MCF 10A (cell line): ENCODE data around the gene FADS1. TPM values are rescaled to one million over a fixed set of nuclear protein-coding genes. Genes with fewer than 3 reads are reported as not detected.

Experiments used
- BruUV-seq: library from RNA; stranded (reverse); fragments of 400-500 nt; replicated peaks from 2 replicates; lab custom pipeline; 2021; lab: Mats Ljungman, UMichigan
- CTCF ChIA-PET: fragments of 300-600 bp; sonication (Branson Sonifier 250); formaldehyde crosslinking; extraction: SDS; loops from one replicate; lab custom pipeline; 2021; ENCODE audit warnings: antibody characterized with exemption, inconsistent platforms; lab: Yijun Ruan, JAX
- POLR2A ChIA-PET: fragments of 300-600, 350-650 bp; sonication (Branson Sonifier 250); formaldehyde crosslinking; extraction: SDS; loops from one replicate; lab custom pipeline; 2020; ENCODE audit warnings: antibody characterized with exemption, inconsistent platforms; lab: Yijun Ruan, JAX
- DNase-seq: peaks from one replicate; pipeline ENCODE4 v3.0.0-alpha.2; 2018; ENCODE audit not compliant: unreplicated experiment
- H3K27ac Mint-ChIP-seq: one replicate; pipeline ENCODE4 v1.8.0; 2022; ENCODE audit warnings: mild to moderate bottlenecking, low read depth, mixed read lengths; ENCODE audit not compliant: unreplicated experiment
- H3K27me3 Mint-ChIP-seq: one replicate; pipeline ENCODE4 v1.8.0; 2022; ENCODE audit warnings: mixed read lengths; ENCODE audit not compliant: insufficient read depth, unreplicated experiment
- H3K36me3 Mint-ChIP-seq: one replicate; pipeline ENCODE4 v1.8.0; 2022; ENCODE audit warnings: mild to moderate bottlenecking, moderate library complexity, mixed read lengths; ENCODE audit not compliant: insufficient read depth, unreplicated experiment
- H3K4me1 Mint-ChIP-seq: one replicate; pipeline ENCODE4 v1.8.0; 2022; ENCODE audit warnings: mixed read lengths; ENCODE audit not compliant: insufficient read depth, unreplicated experiment
- H3K4me3 Mint-ChIP-seq: one replicate; pipeline ENCODE4 v1.8.0; 2022; ENCODE audit warnings: mild to moderate bottlenecking, moderate library complexity, mixed read lengths; ENCODE audit not compliant: unreplicated experiment
- H3K9me3 Mint-ChIP-seq: one replicate; pipeline ENCODE4 v1.8.0; 2022; ENCODE audit warnings: mixed read lengths; ENCODE audit not compliant: unreplicated experiment
- CTCF ChIP-seq: fragments of 200-600 bp; IDR thresholded peaks from one replicate; pipeline ENCODE4 v1.8.0; 2022; ENCODE audit warnings: antibody characterized with exemption, mild to moderate bottlenecking; ENCODE audit not compliant: unreplicated experiment
- intact Hi-C: fragments of 100-400 bp; cut with micrococcal nuclease; formaldehyde crosslinking; loops from 2 replicates; pipeline ENCODE4 v1.14.1; 2022
- total RNA-seq: library from RNA; stranded (reverse); gene quantifications from 2 replicates; pipeline ENCODE4 v1.2.3, GENCODE V29; 2022

FADS1 gene
- total RNA-seq, 1 experiment from 2014 or later = 27.5 TPM

- no peaks in the 10 kb centered on the region for H3K27me3 Mint-ChIP-seq
- ChIA-PET POLR2A (no interaction called here), CTCF (interaction anchor here (1.5 kb wide), 1 partner anchor 11 kb away, joined by 7 read pairs; no protein-coding TSS in a partner anchor)
- peaks cover 20% of the 10 kb centered on the region for H3K36me3 Mint-ChIP-seq
- intact Hi-C loops = no loop called here
- H3K27ac Mint-ChIP-seq = no peak overlapping the region
- BruUV-seq = no TSS peak
- no peak for TF ChIP-seq CTCF
- peaks cover 5% of the 10 kb centered on the region for H3K4me1 Mint-ChIP-seq
- DNase-seq = no peak
- H3K4me3 Mint-ChIP-seq = no peak overlapping the region
- no peaks in the 10 kb centered on the region for H3K9me3 Mint-ChIP-seq
Observed at GRCh38 chr11:61785837-61786402, 30.9 kb downstream of the FADS1 start.

GRCh38 chr11:61784506-61784805 is 32.3 kb downstream of the FADS1 start:
- no peak overlapping the region for H3K27ac Mint-ChIP-seq
- no peak for DNase-seq
- ChIA-PET CTCF (no interaction called here), POLR2A (interaction anchor here (0.7 to 1.3 kb wide), 3 partner anchors 9 to 838 kb away, joined by 3 to 5 read pairs (median 4); partner anchors contain the start of gene FEN1)
- peaks cover 12% of the 10 kb centered on the region for H3K36me3 Mint-ChIP-seq
- no peak for TF ChIP-seq CTCF
- no peaks in the 10 kb centered on the region for H3K9me3 Mint-ChIP-seq
- no peaks in the 10 kb centered on the region for H3K27me3 Mint-ChIP-seq
- H3K4me1 Mint-ChIP-seq = peaks cover 2% of the 10 kb centered on the region
- H3K4me3 Mint-ChIP-seq = no peak overlapping the region
- BruUV-seq = no TSS peak
- intact Hi-C loops = no loop called here

GRCh38 chr11:61783717-61784505 is 32.9 kb downstream of the FADS1 start:
- TF ChIP-seq CTCF = no peak
- no TSS peak for BruUV-seq
- ChIA-PET POLR2A (interaction anchor here (0.6 to 1.3 kb wide), 4 partner anchors 9 to 838 kb away, joined by 3 to 5 read pairs (median 4); partner anchors contain the start of gene FEN1), CTCF (interaction anchor here (0.7 kb wide), 1 partner anchor 47 kb away, joined by 4 read pairs; no protein-coding TSS in a partner anchor)
- Mint-ChIP-seq H3K9me3 (no peaks in the 10 kb centered on the region), H3K27me3 (no peaks in the 10 kb centered on the region), H3K36me3 (peaks cover 7% of the 10 kb centered on the region), H3K4me3 (no peak overlapping the region), H3K4me1 (no peaks in the 10 kb centered on the region), H3K27ac (no peak overlapping the region)
- intact Hi-C loops = no loop called here
- no peak for DNase-seq

GRCh38 chr11:61782841-61783240 is 34.0 kb downstream of the FADS1 start:
- Mint-ChIP-seq H3K36me3 (peaks cover 5% of the 10 kb centered on the region), H3K4me3 (no peak overlapping the region), H3K9me3 (no peaks in the 10 kb centered on the region), H3K4me1 (no peaks in the 10 kb centered on the region), H3K27me3 (no peaks in the 10 kb centered on the region), H3K27ac (no peak overlapping the region)
- no peak for DNase-seq
- BruUV-seq = no TSS peak
- POLR2A ChIA-PET = interaction anchor here (1.5 kb wide), 1 partner anchor 10 kb away, joined by 9 read pairs; the partner anchor contains the start of genes FEN1 and TMEM258
- CTCF ChIA-PET = interaction anchor here (0.6 to 1.5 kb wide), 4 partner anchors 9 to 325 kb away, joined by 3 to 6 read pairs (median 4); no protein-coding TSS in a partner anchor
- TF ChIP-seq CTCF = no peak
- intact Hi-C loops = no loop called here
